ENCODE measurements around the gene SIGLEC5. TPM values are rescaled to one million over a fixed set of nuclear protein-coding genes. Genes with fewer than 3 reads are reported as not detected.

SIGLEC5 gene
- total RNA-seq, 4 donors from 2014 or later: 0.41 to 6.8 (median 0.85) TPM; not detected in 1

DNA sequence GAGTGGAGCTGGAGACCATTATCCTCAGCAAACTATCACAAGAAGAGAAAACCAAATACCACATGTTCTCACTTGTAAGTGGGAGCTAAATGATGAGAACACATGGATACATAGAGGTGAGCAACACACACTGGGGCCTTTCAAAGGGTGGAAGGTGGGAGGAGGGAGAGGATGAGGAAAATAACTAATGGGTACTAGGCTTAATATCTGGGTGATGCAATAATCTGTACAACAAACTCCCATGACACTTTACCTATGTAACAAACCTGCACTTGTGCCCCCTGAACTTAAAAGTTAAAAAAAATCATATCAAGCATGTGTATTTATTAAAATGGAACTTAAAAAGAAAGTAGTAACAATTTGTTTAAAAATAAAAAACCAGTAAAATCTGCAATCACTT is 11.4 kb upstream of the SIGLEC5 start:
- Histone ChIP-seq H3K4me1 (no peaks in the 10 kb centered on the region), H3K4me3 (no peak overlapping the region), H3K9me3 (no peaks in the 10 kb centered on the region), H3K27ac (no peak overlapping the region), H3K36me3 (no peaks in the 10 kb centered on the region), H3K27me3 (no peaks in the 10 kb centered on the region)
- DNase-seq: no peak
- intact Hi-C loops (cut with DNase I; ENCODE audit: low total_unique reads): no loop called here
- TF ChIP-seq CTCF (IDR thresholded peaks at IDR 0.05) (no peak), POLR2A (IDR thresholded peaks at IDR 0.05) (no peak)

DNA sequence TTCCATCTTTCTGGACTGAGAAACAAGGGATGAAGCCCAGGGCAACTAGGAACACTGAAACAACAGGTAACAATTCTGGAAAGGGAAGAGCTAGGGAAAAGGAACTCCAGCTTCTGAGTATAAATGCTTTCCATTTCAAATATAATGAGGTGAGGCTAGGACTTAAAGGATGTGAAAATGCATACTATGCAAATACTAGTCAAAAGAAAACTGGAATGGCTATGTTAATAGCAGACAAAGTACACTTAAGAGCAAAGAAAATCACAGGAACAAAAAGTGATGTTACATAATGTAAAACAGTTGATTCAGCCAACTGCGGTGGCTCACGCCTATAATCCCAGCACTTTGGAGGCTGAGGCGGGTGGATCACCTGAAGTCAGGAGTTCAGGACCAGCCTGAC is 10.2 kb upstream of the SIGLEC5 start:
- Histone ChIP-seq H3K27me3 (no peaks in the 10 kb centered on the region), H3K9me3 (no peaks in the 10 kb centered on the region), H3K4me3 (no peak overlapping the region), H3K4me1 (no peaks in the 10 kb centered on the region), H3K36me3 (no peaks in the 10 kb centered on the region), H3K27ac (no peak overlapping the region)
- TF ChIP-seq POLR2A (IDR thresholded peaks at IDR 0.05) (no peak), CTCF (IDR thresholded peaks at IDR 0.05) (no peak)
- no peak for DNase-seq
- intact Hi-C loops (cut with DNase I; ENCODE audit: low total_unique reads): no loop called here

- intact Hi-C loops (cut with DNase I; ENCODE audit: low total_unique reads): no loop called here
- DNase-seq: no peak
- Histone ChIP-seq H3K4me1 (no peaks in the 10 kb centered on the region), H3K9me3 (no peaks in the 10 kb centered on the region), H3K27ac (no peak overlapping the region), H3K4me3 (no peak overlapping the region), H3K36me3 (no peaks in the 10 kb centered on the region), H3K27me3 (no peaks in the 10 kb centered on the region)
- no peak for TF ChIP-seq POLR2A (IDR thresholded peaks at IDR 0.05)
Observed at GRCh38 chr19:51639916-51640315, 9.7 kb upstream of the SIGLEC5 start.

DNA sequence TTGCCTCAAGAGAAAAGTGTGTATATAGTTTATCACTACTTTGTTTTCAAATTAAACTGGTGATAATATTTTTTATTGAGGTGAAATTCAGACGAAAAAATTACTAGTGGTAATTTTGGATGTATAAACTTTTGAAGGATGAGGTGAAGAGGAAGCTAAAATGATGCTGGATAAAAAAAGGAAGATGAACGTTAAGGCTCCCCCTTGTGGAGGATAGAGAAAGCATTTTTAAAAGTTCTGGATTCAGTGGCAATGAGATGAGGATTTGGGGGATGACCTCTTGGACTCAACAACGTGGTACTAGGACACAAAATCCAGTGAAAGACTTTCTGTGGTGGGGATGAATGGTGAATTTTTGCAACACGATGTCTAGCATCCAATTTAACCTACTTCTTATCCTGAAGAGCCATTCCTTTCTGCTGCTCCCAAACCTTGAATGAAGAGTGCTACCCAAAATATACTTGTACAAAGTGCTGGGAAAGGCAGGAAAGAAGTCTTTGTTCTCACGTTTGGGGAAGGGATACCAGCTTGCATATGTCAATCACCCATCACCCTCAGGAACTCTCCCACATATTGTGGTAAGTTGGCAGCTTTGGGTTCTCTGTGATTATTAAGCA is 7.3 kb upstream of the SIGLEC5 start:
- H3K4me3 ChIP-seq: no peak overlapping the region
- no peak overlapping the region for H3K27ac ChIP-seq
- no peak for DNase-seq
- H3K9me3 ChIP-seq: no peaks in the 10 kb centered on the region
- intact Hi-C loops (cut with DNase I; ENCODE audit: low total_unique reads): no loop called here
- no peaks in the 10 kb centered on the region for H3K27me3 ChIP-seq
- no peak for TF ChIP-seq CTCF (IDR thresholded peaks at IDR 0.05)
- no peak for TF ChIP-seq POLR2A (IDR thresholded peaks at IDR 0.05)
- H3K4me1 ChIP-seq: no peaks in the 10 kb centered on the region
- H3K36me3 ChIP-seq: no peaks in the 10 kb centered on the region

- no peaks in the 10 kb centered on the region for H3K9me3 ChIP-seq
- DNase-seq: no peak
- no peaks in the 10 kb centered on the region for H3K27me3 ChIP-seq
- intact Hi-C loops (cut with DNase I; ENCODE audit: low total_unique reads): no loop called here
- no peaks in the 10 kb centered on the region for H3K36me3 ChIP-seq
- no peaks in the 10 kb centered on the region for H3K4me1 ChIP-seq
- H3K4me3 ChIP-seq: no peak overlapping the region
- TF ChIP-seq POLR2A (IDR thresholded peaks at IDR 0.05): no peak
- no peak for TF ChIP-seq CTCF (IDR thresholded peaks at IDR 0.05)
- no peak overlapping the region for H3K27ac ChIP-seq
Observed at GRCh38 chr19:51632126-51632525, 1.9 kb upstream of the SIGLEC5 start.

Measured in uterus (tissue), 4 donors.